Astrocyte (in vitro differentiated cells and primary cell): ENCODE data around the gene SLC6A7.

ENCODE experiments used
- CTCF ChIP-seq: IDR thresholded peaks from 2 replicates; pipeline ENCODE4 v1.5.1; 2011; ENCODE audit warnings: low read depth, mild to moderate bottlenecking, inconsistent platforms, low read length, moderate library complexity; ENCODE audit not compliant: insufficient read depth
- EZH2 ChIP-seq: IDR thresholded peaks from 2 replicates; pipeline ENCODE4 v1.6.1; 2012; ENCODE audit warnings: mild to moderate bottlenecking, low read length, inconsistent platforms; ENCODE audit not compliant: insufficient read depth

- TF ChIP-seq CTCF, result no peak
- no peak for TF ChIP-seq EZH2
These were observed 16.7 kb upstream of the SLC6A7 start for GRCh38 chr5:150173161-150173560.
